HepG2 (cell line): ENCODE data around the gene GAREM1.

ENCODE experiments used
- FOXK1 ChIP-seq: sonication (generic); formaldehyde crosslinking; IDR thresholded peaks from 2 replicates; pipeline ENCODE4 v1.4.0; 2020; ENCODE audit warnings: low read depth, missing genetic modification reagents, borderline replicate concordance
- FOXM1 ChIP-seq: sonication (generic); formaldehyde crosslinking; IDR thresholded peaks from 2 replicates; pipeline ENCODE4 v1.5.0; 2020; ENCODE audit warnings: missing genetic modification reagents
- KLF13 ChIP-seq: sonication (generic); formaldehyde crosslinking; IDR thresholded peaks from 2 replicates; pipeline ENCODE4 v1.4.0; 2020; ENCODE audit warnings: mild to moderate bottlenecking, missing genetic modification reagents
- RFX5 ChIP-seq: IDR thresholded peaks from 2 replicates; pipeline ENCODE4 v1.6.1; 2011; ENCODE audit warnings: low read depth, low read length, improper control_type of control experiment
- SMAD3 ChIP-seq: sonication (generic); formaldehyde crosslinking; IDR thresholded peaks from 2 replicates; pipeline ENCODE4 v1.4.0; 2020; ENCODE audit warnings: missing genetic modification reagents

- TF ChIP-seq RFX5 (no peak), SMAD3 (no peak), KLF13 (CRISPR knock-in tag) (no peak), FOXK1 (no peak), FOXM1 (CRISPR knock-in tag) (no peak)
These were observed 168.5 kb downstream of the GAREM1 start for GRCh38 chr18:32301976-32302743.
